ENCODE results near the gene LINC00305.

- TF ChIP-seq, protein P1, sequence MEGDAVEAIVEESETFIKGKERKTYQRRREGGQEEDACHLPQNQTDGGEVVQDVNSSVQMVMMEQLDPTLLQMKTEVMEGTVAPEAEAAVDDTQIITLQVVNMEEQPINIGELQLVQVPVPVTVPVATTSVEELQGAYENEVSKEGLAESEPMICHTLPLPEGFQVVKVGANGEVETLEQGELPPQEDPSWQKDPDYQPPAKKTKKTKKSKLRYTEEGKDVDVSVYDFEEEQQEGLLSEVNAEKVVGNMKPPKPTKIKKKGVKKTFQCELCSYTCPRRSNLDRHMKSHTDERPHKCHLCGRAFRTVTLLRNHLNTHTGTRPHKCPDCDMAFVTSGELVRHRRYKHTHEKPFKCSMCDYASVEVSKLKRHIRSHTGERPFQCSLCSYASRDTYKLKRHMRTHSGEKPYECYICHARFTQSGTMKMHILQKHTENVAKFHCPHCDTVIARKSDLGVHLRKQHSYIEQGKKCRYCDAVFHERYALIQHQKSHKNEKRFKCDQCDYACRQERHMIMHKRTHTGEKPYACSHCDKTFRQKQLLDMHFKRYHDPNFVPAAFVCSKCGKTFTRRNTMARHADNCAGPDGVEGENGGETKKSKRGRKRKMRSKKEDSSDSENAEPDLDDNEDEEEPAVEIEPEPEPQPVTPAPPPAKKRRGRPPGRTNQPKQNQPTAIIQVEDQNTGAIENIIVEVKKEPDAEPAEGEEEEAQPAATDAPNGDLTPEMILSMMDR (IDR thresholded peaks at IDR 0.05), result no peak
- TF ChIP-seq POLR2AphosphoS5 (IDR thresholded peaks at IDR 0.05), result no peak
- no peak for TF ChIP-seq EP300 (IDR thresholded peaks at IDR 0.05; ENCODE audit: low read depth)
These were observed 17.0 kb upstream of the LINC00305 start for GRCh38 chr18:64165906-64166305.
